Heart left ventricle (tissue), 16 donors: ENCODE data around the gene CHCHD6. TPM values are rescaled to one million over a fixed set of nuclear protein-coding genes. Genes with fewer than 3 reads are reported as not detected.

Source experiments
- ATAC-seq, 4 donors: fragments of 200-7000 bp; cut with Tn5 transposase; one replicate each; pipeline ENCODE4 v1.9.1; 2020 to 2022; ENCODE audit warnings: moderate library complexity in 4 of 4, mild to moderate bottlenecking in 3 of 4, moderate number of reproducible peaks in 1 of 4
- DNase-seq, 5 donors: peaks; one replicate each; pipeline ENCODE4 v3.0.0-alpha.2; 2020
- H3K27ac ChIP-seq, 12 donors: fragments of 200-600 bp; sonication (generic) in 4 of 12; one replicate each; pipeline versions ENCODE4 v1.5.0 to v1.8.0; 2016 to 2022; ENCODE audit warnings: mild to moderate bottlenecking in 2 of 12
- H3K27me3 ChIP-seq, 9 donors: fragments of 200-600 bp; sonication (generic) in 2 of 9; one replicate each; pipeline versions ENCODE4 v1.5.1 to v1.8.0; 2016 to 2022; ENCODE audit warnings: mild to moderate bottlenecking in 3 of 9
- H3K36me3 ChIP-seq, 9 donors: fragments of 200-600 bp; sonication (generic) in 2 of 9; one replicate each; pipeline versions ENCODE4 v1.5.0 to v1.8.0; 2018 to 2022; ENCODE audit warnings: mild to moderate bottlenecking in 2 of 9
- H3K4me1 ChIP-seq, 12 donors: fragments of 200-600 bp; sonication (generic) in 4 of 12; one replicate each; pipeline versions ENCODE4 v1.5.0 to v1.8.0; 2016 to 2022; ENCODE audit warnings: mild to moderate bottlenecking in 3 of 12
- H3K4me3 ChIP-seq, 12 donors: fragments of 200-600 bp; sonication (generic) in 4 of 12; one replicate each; pipeline versions ENCODE4 v1.5.0 to v1.8.0; 2017 to 2022; ENCODE audit warnings: mild to moderate bottlenecking in 9 of 12, moderate library complexity in 4 of 12
- H3K9me3 ChIP-seq, 12 donors: fragments of 200-600 bp; sonication (generic) in 4 of 12; one replicate each; pipeline versions ENCODE4 v1.5.0 to v1.8.0; 2016 to 2022; ENCODE audit warnings: mild to moderate bottlenecking in 1 of 12
- CTCF ChIP-seq, 12 donors: fragments of 200-600 bp; sonication (generic) in 4 of 12; IDR thresholded peaks; one replicate each; pipeline versions ENCODE4 v1.5.0 to v1.8.0; 2018 to 2022; ENCODE audit warnings: antibody characterized with exemption in 12 of 12, mild to moderate bottlenecking in 5 of 12
- POLR2A ChIP-seq, 2 donors: fragments of 450-650 bp; IDR thresholded peaks; one replicate each; pipeline ENCODE4 v1.6.1; 2017; ENCODE audit warnings: antibody characterized with exemption in 2 of 2, mild to moderate bottlenecking in 2 of 2, moderate library complexity in 2 of 2
- WGBS, 4 donors: extraction: QIAGEN DNeasy Blood & Tissue Kit in 2 of 4; methylation state at CpG; one replicate each; pipeline versions ENCODE4 v1.1.5 to v1.1.7; 2013 to 2018; 5-methylcytosine and 5-hydroxymethylcytosine counted together
- intact Hi-C, 10 donors: fragments of 100-400 bp; cut with DNase I; formaldehyde crosslinking; loops; one replicate each; pipeline versions ENCODE4 v1.11.1 to v1.14.2; 2022
- polyA plus RNA-seq, 2 donors: library from polyadenylated mRNA; stranded (reverse); fragments of 200-250 nt; gene quantifications; one replicate each; pipeline ENCODE4 v1.2.3, GENCODE V29; 2013
- total RNA-seq, 9 donors: library from RNA; depleted of rRNA in 2 of 9; stranded (reverse); fragments of >200 nt in 2 of 9; fragmentation: NEBNext Ultra II Directional in 3 of 9; extraction: Animal tissue kit (Norgen Biotek cat#: 25700) in 3 of 9; gene quantifications; one replicate each; pipeline versions ENCODE4 v1.1.0 to v1.2.4, GENCODE V29; 2016 to 2023
- donor health status: ischemic (EF 13 %, LVEDD 7.1; RV severe dilation, severe dysfunction).
- donor health status: healthy with polysubstance abuse.
- donor health status: DM: no; HTN: yes; CAD: no.
- donor health status: DM: no; HTN: no; CAD: no.
- donor health status: ischemic (EF 25% LVEDD 6.9; RV normal size, moderate dysfunction).
- donor health status: ischemic (EF 25% LVEDD 5.7; RV mildly dilated, moderate dysfunction).
- donor health status: healthy.
- donor health status: DM: yes; HTN: yes; CAD: no.
- donor health status: ischemic (EF 35%, LVEDD 5.7; RV mildly dilated, moderate dysfunction).
- donor health status: nonischemic (EF 11% LVEDD 7.7; RV severe dilation, severe dysfunction).
- donor health status: DM: yes; HTN: yes; CAD: no.
- donor health status: PGD.
- donor health status: ischemic (EF 29% LVEDD 5.4; RV normal size, mild dysfunction).
- donor health status: nonischemic (EF 23%, LVEDD 6.1; RV moderate dilation, normal function).

The CHCHD6 gene
- total and polyA plus RNA-seq, 11 donors, result 7.7 to 29.3 (median 11.6) TPM

- no peak overlapping the region for H3K4me3 ChIP-seq
- ATAC-seq (no peak), DNase-seq (no peak)
- WGBS, 4 donors, result 82 to 90% (median 86%) methylated on average over 3 of the region's 3 CpGs
- TF ChIP-seq POLR2A (IDR thresholded peaks at IDR 0.05) (no peak), CTCF (IDR thresholded peaks at IDR 0.05) (no peak)
- intact Hi-C loops, result no loop called here
- peaks cover 0 to 33% (median 0%) of the 10 kb centered on the region in 9 donors for H3K27me3 ChIP-seq
- H3K36me3 ChIP-seq, result no peaks in the 10 kb centered on the region
- peaks cover 0 to 39% (median 0%) of the 10 kb centered on the region in 12 donors for H3K4me1 ChIP-seq
- no peaks in the 10 kb centered on the region for H3K9me3 ChIP-seq
- H3K27ac ChIP-seq, result peak overlapping the region in 1 of 12 donors; percentile 8
These were observed 203.5 kb downstream of the CHCHD6 start for GRCh38 chr3:126907557-126907956.

- H3K4me3 ChIP-seq, result no peak overlapping the region
- no peak for ATAC-seq
- no peaks in the 10 kb centered on the region for H3K9me3 ChIP-seq
- H3K4me1 ChIP-seq, result peaks cover 0 to 51% (median 0%) of the 10 kb centered on the region in 12 donors
- TF ChIP-seq CTCF (IDR thresholded peaks at IDR 0.05) (no peak), POLR2A (IDR thresholded peaks at IDR 0.05) (no peak)
- intact Hi-C loops, result no loop called here
- peaks cover 0 to 34% (median 0%) of the 10 kb centered on the region in 9 donors for H3K27me3 ChIP-seq
- H3K27ac ChIP-seq, result no peak overlapping the region
- no peaks in the 10 kb centered on the region for H3K36me3 ChIP-seq
- WGBS, 4 donors, result 90 to 96% (median 92%) methylated on average over 10 to 12 of the region's 12 CpGs
- DNase-seq, result no peak
These were observed 204.8 kb downstream of the CHCHD6 start for GRCh38 chr3:126908752-126909275.

DNA sequence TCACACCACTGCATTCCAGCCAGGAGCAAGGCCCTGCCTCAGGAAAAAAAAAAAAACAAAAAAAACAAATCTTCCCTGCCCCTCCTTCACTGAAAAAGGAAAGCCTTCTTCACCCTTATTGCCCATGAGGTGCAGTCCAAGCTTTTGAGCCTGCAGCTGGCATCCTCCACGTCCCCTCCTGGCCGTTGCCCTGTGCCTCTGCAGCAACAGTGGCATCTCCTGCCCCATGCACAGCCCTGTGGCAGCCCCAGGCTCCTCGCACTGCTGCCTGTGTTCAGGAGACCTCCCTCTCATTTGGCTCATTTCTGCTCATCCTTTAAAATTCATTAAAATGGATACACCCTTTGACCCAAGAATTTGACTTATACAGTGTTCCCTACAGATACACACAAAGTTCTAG is 206.2 kb downstream of the CHCHD6 start:
- no peak for TF ChIP-seq CTCF (IDR thresholded peaks at IDR 0.05)
- no peak for TF ChIP-seq POLR2A (IDR thresholded peaks at IDR 0.05)
- ATAC-seq (no peak), DNase-seq (no peak)
- 82 to 96% (median 96%) methylated on average over 3 of the region's 3 CpGs for WGBS, 4 donors
- intact Hi-C loops, result no loop called here
- Histone ChIP-seq H3K4me1 (peaks cover 0 to 51% (median 0%) of the 10 kb centered on the region in 12 donors), H3K4me3 (no peak overlapping the region), H3K27me3 (peaks cover 0 to 48% (median 0%) of the 10 kb centered on the region in 9 donors), H3K27ac (no peak overlapping the region), H3K36me3 (no peaks in the 10 kb centered on the region), H3K9me3 (no peaks in the 10 kb centered on the region)

DNA sequence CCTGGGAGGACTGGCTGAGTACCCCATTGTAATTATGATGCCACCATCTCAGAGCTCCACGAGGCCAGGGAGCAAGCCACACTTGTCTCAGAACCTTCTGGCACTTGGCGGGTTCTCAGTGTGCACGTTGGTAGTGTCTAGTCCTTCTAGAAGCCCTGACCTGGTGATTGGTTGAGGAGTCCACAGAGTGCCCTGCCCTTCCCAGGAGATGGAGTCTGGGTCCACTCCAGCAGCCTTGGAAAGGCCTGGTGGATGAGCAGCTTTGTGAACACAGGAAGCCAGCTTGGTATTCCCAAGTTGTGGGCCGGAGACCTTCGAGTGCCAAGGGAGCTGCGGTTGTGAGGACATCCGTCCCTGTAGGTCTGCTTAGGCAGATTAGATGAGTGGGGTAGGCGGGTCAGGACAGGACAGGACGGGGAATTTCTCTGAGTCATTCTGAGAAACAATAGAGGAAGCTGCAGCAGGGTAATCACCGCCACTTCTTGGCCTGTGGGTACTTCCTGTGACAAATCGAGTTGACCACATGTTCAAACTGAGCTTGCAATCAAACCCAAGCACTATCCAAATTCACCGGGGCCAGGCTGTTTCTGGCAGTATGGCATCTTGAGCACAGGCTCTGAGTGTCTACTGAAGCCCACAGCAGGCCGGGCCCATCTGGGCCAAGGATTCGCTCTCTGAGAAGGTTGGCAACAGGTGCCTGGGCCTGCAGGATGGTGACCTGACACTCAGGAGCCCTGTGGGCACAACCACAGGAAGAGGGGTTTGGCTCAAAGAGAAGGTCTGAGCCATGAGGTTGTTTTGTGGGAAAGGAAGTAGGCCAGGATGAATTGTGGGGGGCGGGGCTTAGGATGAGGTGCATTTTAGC is 207.4 kb downstream of the CHCHD6 start:
- Histone ChIP-seq H3K4me3 (no peak overlapping the region), H3K27me3 (peaks cover 0 to 52% (median 0%) of the 10 kb centered on the region in 9 donors), H3K9me3 (no peaks in the 10 kb centered on the region), H3K27ac (peak overlapping the region in 2 of 12 donors; percentile 39 to 86), H3K4me1 (peaks cover 0 to 51% (median 0%) of the 10 kb centered on the region in 12 donors), H3K36me3 (no peaks in the 10 kb centered on the region)
- ATAC-seq (peak; percentile 49 to 90 (median 84)), DNase-seq (peak in 4 of 5 donors; percentile 29 to 65 (median 48))
- intact Hi-C loops, result no loop called here
- TF ChIP-seq CTCF (IDR thresholded peaks at IDR 0.05) (no peak), POLR2A (IDR thresholded peaks at IDR 0.05) (no peak)
- WGBS, 4 donors, result 66 to 86% (median 69%) methylated on average over 12 to 15 of the region's 15 CpGs
